Stimulated activated CD4-positive, alpha-beta T cell treated with anti-CD3 and anti-CD28 coated beads, Interleukin-12 subunit alpha, Interleukin-12 subunit beta, amount 100 ng/mL, for 24 hours (primary cell): ENCODE measurements around the gene CRABP2.

Source experiments
- DNase-seq, 2 experiments: peaks; one replicate each; pipeline ENCODE4 v3.0.0-alpha.2; 2020; ENCODE audit warnings: low read depth in 2 of 2

CRABP2 gene

GRCh38 chr1:156705321-156705917 lies at the start of gene CRABP2:
CRABP2 (minus strand) TSS chr1:156705583; CDS start chr1:156705446, 137 bp downstream.
- peak in 1 of 2 experiments; percentile 15 for DNase-seq

- no peak for DNase-seq
These were observed 48.8 kb upstream of the CRABP2 start for GRCh38 chr1:156754219-156754618.

GRCh38 chr1:156752843-156753482 lies 47.6 kb upstream of the CRABP2 start:
- DNase-seq, result no peak

GRCh38 chr1:156751757-156752481 lies 46.5 kb upstream of the CRABP2 start:
- peak; percentile 96 to 98 for DNase-seq

GRCh38 chr1:156751451-156751756 lies 46.0 kb upstream of the CRABP2 start, which contains the start of gene HDGF:
HDGF (minus strand) TSS chr1:156751675; CDS start chr1:156751429, 246 bp downstream.
- DNase-seq, result no peak

GRCh38 chr1:156750711-156751450 lies 45.5 kb upstream of the CRABP2 start:
- DNase-seq, result no peak

- no peak for DNase-seq
These were observed 44.8 kb upstream of the CRABP2 start for GRCh38 chr1:156750191-156750672.

- no peak for DNase-seq
These were observed 44.2 kb upstream of the CRABP2 start for GRCh38 chr1:156749419-156750118.

- no peak for DNase-seq
These were observed 43.5 kb upstream of the CRABP2 start for GRCh38 chr1:156748670-156749418.

- no peak for DNase-seq
These were observed 42.6 kb upstream of the CRABP2 start for GRCh38 chr1:156747742-156748669.

GRCh38 chr1:156746728-156747631 lies 41.6 kb upstream of the CRABP2 start:
- peak in 1 of 2 experiments; percentile 55 for DNase-seq

GRCh38 chr1:156746406-156746727 lies 41.0 kb upstream of the CRABP2 start:
- no peak for DNase-seq

- DNase-seq, result no peak
These were observed 40.5 kb upstream of the CRABP2 start for GRCh38 chr1:156745881-156746280.

GRCh38 chr1:156744786-156745419 lies 39.5 kb upstream of the CRABP2 start:
- no peak for DNase-seq

- DNase-seq, result no peak
These were observed 39.0 kb upstream of the CRABP2 start for GRCh38 chr1:156744344-156744743.

GRCh38 chr1:156743367-156744302 lies 38.3 kb upstream of the CRABP2 start:
- no peak for DNase-seq

GRCh38 chr1:156742801-156743200 lies 37.4 kb upstream of the CRABP2 start:
- no peak for DNase-seq
